Activated naive CD4-positive, alpha-beta T cell treated with anti-CD3 and anti-CD28 coated beads for 36 hours (primary cell): Measurements from ENCODE around the gene RTF2. TPM values are rescaled to one million over a fixed set of nuclear protein-coding genes. Genes with fewer than 3 reads are reported as not detected.

Experiments used
- CTCF ChIA-PET: fragments of 350-600 bp; sonication (Branson Sonifier 250); formaldehyde crosslinking; loops from one replicate; lab custom pipeline; 2021; ENCODE audit warnings: antibody characterized with exemption; lab: Charles Lee
- DNase-seq: peaks from one replicate; pipeline ENCODE4 v3.0.0-alpha.2; 2020
- H3K27ac Mint-ChIP-seq: one replicate; pipeline ENCODE4 v1.8.0; 2021; ENCODE audit warnings: mild to moderate bottlenecking, mixed read lengths
- H3K27me3 Mint-ChIP-seq: one replicate; pipeline ENCODE4 v1.8.0; 2021; ENCODE audit warnings: low read depth, mixed read lengths
- H3K36me3 Mint-ChIP-seq: one replicate; pipeline ENCODE4 v1.8.0; 2021; ENCODE audit warnings: low read depth, mixed read lengths
- H3K4me1 Mint-ChIP-seq: one replicate; pipeline ENCODE4 v1.8.0; 2021; ENCODE audit warnings: low read depth, mixed read lengths
- H3K4me3 Mint-ChIP-seq: one replicate; pipeline ENCODE4 v1.8.0; 2021; ENCODE audit warnings: mild to moderate bottlenecking, moderate library complexity, mixed read lengths
- H3K9me3 Mint-ChIP-seq: one replicate; pipeline ENCODE4 v1.8.0; 2021; ENCODE audit warnings: mixed read lengths
- intact Hi-C: fragments of 100-400 bp; cut with micrococcal nuclease; formaldehyde crosslinking; loops from one replicate; pipeline ENCODE4 v1.15.1; 2023
- total RNA-seq, 2 experiments: library from RNA; stranded (reverse); gene quantifications; one replicate each; pipeline ENCODE4 v1.2.3, GENCODE V29; 2021

RTF2 gene
- total RNA-seq, 2 experiments from 2014 or later: 76.8 to 82.9 TPM

DNA sequence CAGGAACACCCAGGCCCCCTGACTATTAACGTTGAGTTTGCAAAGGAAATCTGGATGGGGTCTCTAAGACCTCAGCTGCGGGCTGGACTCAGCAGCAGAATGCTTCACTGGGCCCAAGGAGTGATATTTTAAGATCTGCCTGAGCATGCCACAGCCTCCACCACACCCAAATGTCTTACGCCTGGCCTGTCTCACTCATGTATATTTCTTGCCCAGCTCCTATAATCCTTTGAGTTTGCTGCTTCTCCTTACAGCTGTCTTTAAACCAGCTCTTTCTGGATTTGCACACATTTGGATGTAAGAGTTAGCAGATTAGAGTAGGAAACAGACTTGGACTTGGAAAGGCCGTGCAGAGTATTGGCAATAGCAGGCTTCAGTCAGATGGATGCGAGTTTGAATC, 40.0 kb upstream of the RTF2 start:
- Mint-ChIP-seq H3K36me3 (peaks cover 6% of the 10 kb centered on the region), H3K27ac (peak overlapping the region; percentile 90), H3K27me3 (no peaks in the 10 kb centered on the region), H3K4me1 (peaks cover 58% of the 10 kb centered on the region), H3K4me3 (no peak overlapping the region), H3K9me3 (no peaks in the 10 kb centered on the region)
- CTCF ChIA-PET: interaction anchor here (0.8 to 1.2 kb wide), 2 partner anchors 11 to 16 kb away, joined by 3 read pairs; partner anchors contain the start of gene CASS4
- no peak for DNase-seq
- intact Hi-C loops: no loop called here

DNA sequence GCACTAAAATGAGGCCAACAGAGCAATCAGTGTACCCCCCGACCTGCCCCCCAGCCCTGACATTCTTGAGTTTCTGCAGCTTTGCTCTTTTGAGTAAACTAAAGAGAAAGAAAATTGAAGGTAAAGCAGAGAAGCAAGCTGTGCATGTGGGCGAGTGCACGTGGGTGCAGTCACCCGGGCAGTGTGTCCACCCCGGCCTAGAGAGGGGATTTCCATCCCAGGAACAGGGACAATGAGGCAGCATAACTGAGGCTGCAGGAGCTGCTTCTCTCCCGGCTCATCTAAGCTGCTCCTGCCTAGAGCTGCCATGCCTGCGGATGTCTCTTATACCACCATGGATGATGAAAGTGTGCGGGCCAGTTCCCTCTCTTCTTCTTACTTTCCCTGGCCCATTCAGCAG, 39.5 kb upstream of the RTF2 start:
- CTCF ChIA-PET: interaction anchor here (0.8 to 1.2 kb wide), 2 partner anchors 12 to 17 kb away, joined by 3 read pairs; partner anchors contain the start of gene CASS4
- Mint-ChIP-seq H3K27me3 (no peaks in the 10 kb centered on the region), H3K27ac (peak overlapping the region; percentile 90), H3K9me3 (no peaks in the 10 kb centered on the region), H3K4me3 (peak overlapping the region; percentile 72), H3K36me3 (peaks cover 6% of the 10 kb centered on the region), H3K4me1 (peaks cover 63% of the 10 kb centered on the region)
- no peak for DNase-seq
- intact Hi-C loops: loop anchor here (1.0 kb wide), 1 partner anchor 11 kb away; no protein-coding TSS in a partner anchor

DNA sequence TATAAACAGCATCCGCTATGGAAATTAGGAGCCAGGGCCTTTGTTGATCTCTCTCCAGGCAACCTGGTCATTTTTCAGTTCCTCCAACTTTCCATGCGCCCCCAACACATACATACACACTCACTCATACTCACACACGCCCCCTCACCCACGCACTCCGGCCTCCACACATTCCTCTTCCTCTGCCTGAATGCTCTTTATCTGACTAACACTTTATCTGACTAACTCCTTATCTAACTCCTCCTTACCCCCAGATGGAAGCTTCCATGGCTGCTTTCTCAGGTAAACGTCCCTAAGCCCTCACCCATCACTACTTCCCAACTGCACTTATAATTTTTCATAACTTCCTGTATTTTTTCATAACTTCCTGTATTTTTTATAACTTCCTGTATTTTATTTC, 38.9 kb upstream of the RTF2 start:
- peaks cover 65% of the 10 kb centered on the region for H3K4me1 Mint-ChIP-seq

DNA sequence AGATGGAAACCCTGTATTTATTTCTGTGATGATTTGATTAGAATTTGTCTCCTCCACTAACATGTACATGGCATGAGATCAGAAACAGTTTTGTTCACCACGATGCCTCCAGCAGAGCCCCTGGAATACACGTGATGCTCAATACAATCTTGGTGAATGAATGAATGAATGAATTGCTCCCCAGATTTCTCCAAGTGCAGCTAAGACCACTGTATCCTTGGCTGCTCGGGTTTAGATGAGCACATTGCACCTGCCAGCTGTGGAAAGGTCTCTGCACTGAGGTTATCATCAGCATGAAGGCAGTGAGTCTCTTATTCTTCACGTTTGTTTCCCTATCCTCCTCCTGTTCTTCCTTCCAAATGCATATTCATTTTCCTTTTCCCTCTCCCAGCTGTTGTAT, 38.5 kb upstream of the RTF2 start:
- no peaks in the 10 kb centered on the region for H3K9me3 Mint-ChIP-seq
- intact Hi-C loops: loop anchor here (1.0 kb wide), 2 partner anchors 8 to 10 kb away; no protein-coding TSS in a partner anchor
- CTCF ChIA-PET: interaction anchor here (0.6 to 1.1 kb wide), 2 partner anchors 12 to 35 kb away, joined by 3 to 4 read pairs; no protein-coding TSS in a partner anchor
- peaks cover 6% of the 10 kb centered on the region for H3K36me3 Mint-ChIP-seq
- H3K4me3 Mint-ChIP-seq: peak overlapping the region; percentile 72
- no peaks in the 10 kb centered on the region for H3K27me3 Mint-ChIP-seq
- H3K4me1 Mint-ChIP-seq: peaks cover 62% of the 10 kb centered on the region
- peak overlapping the region; percentile 90 for H3K27ac Mint-ChIP-seq
- no peak for DNase-seq

More for the DNA sequence above, 38.9 kb upstream of the RTF2 start:
- intact Hi-C loops: loop anchor here (1.0 kb wide), 1 partner anchor 11 kb away; no protein-coding TSS in a partner anchor
- H3K27ac Mint-ChIP-seq: peak overlapping the region; percentile 90
- DNase-seq: peak; percentile 65
- no peaks in the 10 kb centered on the region for H3K9me3 Mint-ChIP-seq
- H3K4me3 Mint-ChIP-seq: peak overlapping the region; percentile 72
- CTCF ChIA-PET: interaction anchor here (0.6 kb wide), 1 partner anchor 35 kb away, joined by 4 read pairs; no protein-coding TSS in a partner anchor
- H3K27me3 Mint-ChIP-seq: no peaks in the 10 kb centered on the region
- peaks cover 6% of the 10 kb centered on the region for H3K36me3 Mint-ChIP-seq

DNA sequence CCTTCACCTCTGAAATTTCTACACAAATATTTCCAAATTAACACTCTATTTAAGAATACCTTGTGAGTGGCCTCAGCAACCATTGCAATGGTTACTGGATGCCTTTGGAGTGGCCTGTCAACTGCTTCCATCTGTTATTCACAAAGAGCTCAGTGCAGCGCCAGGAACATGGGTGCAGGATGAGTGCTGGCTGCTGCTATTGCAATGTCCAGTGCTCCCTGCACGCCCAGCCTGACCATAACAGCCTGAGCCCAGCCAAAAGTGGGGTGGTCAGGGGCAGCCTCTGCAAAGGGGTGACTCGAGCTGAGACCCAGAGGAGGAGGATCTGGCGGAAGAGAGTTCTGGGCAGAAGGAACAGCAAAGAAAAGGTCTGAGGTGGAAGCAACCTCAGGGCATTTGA, 38.0 kb upstream of the RTF2 start:
- Mint-ChIP-seq H3K4me1 (peaks cover 61% of the 10 kb centered on the region), H3K27ac (peak overlapping the region; percentile 90), H3K9me3 (no peaks in the 10 kb centered on the region), H3K36me3 (peaks cover 6% of the 10 kb centered on the region), H3K27me3 (no peaks in the 10 kb centered on the region), H3K4me3 (peak overlapping the region; percentile 72)
- CTCF ChIA-PET: interaction anchor here (0.7 to 1.1 kb wide), 2 partner anchors 12 to 24 kb away, joined by 3 read pairs; no protein-coding TSS in a partner anchor
- intact Hi-C loops: loop anchor here (1.0 kb wide), 1 partner anchor 8 kb away; no protein-coding TSS in a partner anchor
- DNase-seq: no peak

DNA sequence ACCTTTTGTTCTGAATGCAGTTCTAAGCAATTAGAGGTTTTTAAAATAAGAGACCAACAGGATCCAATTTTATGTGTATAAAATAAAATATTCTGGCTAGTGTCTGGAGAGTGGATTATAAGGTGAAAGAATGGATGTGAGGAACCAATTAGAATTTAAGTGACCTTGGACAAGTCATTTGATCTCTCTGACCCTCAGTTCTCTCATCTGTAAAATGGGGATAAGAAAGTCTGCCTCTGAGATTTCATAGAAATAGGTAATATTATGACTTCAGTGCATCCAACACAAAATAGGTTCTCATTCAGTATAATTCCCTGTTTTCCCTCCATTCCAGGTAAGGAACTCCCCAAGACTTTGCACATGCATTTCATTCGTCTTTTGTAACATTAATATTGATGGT, 37.5 kb upstream of the RTF2 start:
- H3K9me3 Mint-ChIP-seq: no peaks in the 10 kb centered on the region
- no peak overlapping the region for H3K4me3 Mint-ChIP-seq
- H3K27me3 Mint-ChIP-seq: no peaks in the 10 kb centered on the region
- DNase-seq: no peak
- H3K4me1 Mint-ChIP-seq: peaks cover 61% of the 10 kb centered on the region
- CTCF ChIA-PET: interaction anchor here (0.7 to 1.1 kb wide), 2 partner anchors 13 to 23 kb away, joined by 3 read pairs; no protein-coding TSS in a partner anchor
- intact Hi-C loops: loop anchor here (1.0 kb wide), 1 partner anchor 9 kb away; no protein-coding TSS in a partner anchor
- H3K36me3 Mint-ChIP-seq: peaks cover 6% of the 10 kb centered on the region
- H3K27ac Mint-ChIP-seq: peak overlapping the region; percentile 90

DNA sequence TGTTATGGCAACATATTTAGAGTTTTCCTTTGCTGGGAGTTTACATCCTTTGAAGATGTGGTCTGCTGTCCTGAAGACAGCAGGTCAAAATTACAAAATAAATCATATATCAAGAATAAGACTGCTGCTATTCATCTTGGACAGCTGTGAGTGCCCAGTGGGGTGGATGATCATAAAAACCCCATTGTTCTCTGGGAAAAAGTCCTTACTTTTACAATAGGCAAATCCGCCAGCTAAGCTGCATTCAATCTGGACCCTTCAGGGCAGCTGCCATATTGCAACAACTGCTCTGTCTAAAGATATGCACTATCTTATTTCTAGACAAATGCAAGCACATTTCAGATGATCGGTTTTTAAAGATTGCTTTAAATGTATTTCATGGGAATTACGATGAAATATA, 37.0 kb upstream of the RTF2 start:
- Mint-ChIP-seq H3K36me3 (peaks cover 6% of the 10 kb centered on the region), H3K4me1 (peaks cover 61% of the 10 kb centered on the region), H3K9me3 (no peaks in the 10 kb centered on the region), H3K4me3 (no peak overlapping the region), H3K27me3 (no peaks in the 10 kb centered on the region), H3K27ac (no peak overlapping the region)
- DNase-seq: no peak
- intact Hi-C loops: no loop called here
- CTCF ChIA-PET: interaction anchor here (0.6 kb wide), 1 partner anchor 25 kb away, joined by 3 read pairs; no protein-coding TSS in a partner anchor

DNA sequence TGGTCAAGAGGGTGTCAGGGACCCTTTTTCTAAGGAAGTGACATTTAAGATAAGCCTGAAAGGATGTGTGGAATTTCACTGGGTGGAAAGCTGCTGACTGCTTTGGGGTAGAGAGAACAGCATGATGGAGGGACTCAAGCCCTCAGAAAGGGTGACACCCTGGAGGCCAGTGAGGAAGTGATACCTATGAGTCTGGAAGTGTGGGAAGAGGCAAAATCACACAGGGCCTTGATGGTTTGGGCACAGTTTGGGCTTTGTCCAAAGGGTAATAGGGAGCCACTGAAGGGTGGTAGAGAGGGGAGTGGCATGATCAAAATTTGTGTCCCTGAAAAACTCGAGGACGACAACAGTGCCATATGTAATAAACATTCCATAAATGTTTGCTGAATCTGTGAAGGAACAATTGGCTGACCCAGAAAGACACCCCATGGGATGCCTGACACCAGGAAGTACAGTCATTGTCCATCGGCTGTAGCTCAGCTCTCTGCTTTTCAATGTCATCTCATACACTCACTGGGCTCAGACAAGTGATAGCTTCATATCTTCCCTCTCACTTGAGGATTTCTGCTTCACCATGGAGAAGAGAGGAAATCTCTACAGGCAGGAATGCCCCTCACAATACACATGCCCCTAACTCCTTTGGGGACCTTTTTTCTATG, 35.1 kb upstream of the RTF2 start:
- H3K27ac Mint-ChIP-seq: peak overlapping the region; percentile 47
- no peaks in the 10 kb centered on the region for H3K27me3 Mint-ChIP-seq
- no peak overlapping the region for H3K4me3 Mint-ChIP-seq
- intact Hi-C loops: no loop called here
- H3K36me3 Mint-ChIP-seq: peaks cover 6% of the 10 kb centered on the region
- CTCF ChIA-PET: interaction anchor here (0.9 to 1.5 kb wide), 2 partner anchors 11 to 96 kb away, joined by 3 to 6 read pairs; no protein-coding TSS in a partner anchor
- DNase-seq: no peak
- H3K9me3 Mint-ChIP-seq: no peaks in the 10 kb centered on the region
- H3K4me1 Mint-ChIP-seq: peaks cover 51% of the 10 kb centered on the region

DNA sequence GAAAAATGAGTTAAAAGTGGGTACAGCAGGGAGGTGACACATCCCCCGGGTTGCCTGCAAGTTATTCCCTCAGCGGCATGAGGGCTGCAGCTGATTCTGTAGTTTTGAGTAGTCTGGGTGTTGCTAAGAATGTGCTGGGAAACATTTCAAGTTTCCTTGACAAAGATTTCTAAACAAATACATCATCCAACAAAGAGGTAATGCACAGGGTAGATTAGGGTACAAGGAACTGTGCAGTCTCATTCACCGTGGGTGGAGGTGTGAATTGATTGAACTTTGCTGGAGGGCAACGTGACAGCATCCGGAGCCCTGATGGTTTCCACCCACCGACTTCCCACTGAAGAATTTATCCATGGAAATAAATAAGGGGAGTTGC, 34.6 kb upstream of the RTF2 start:
- H3K4me1 Mint-ChIP-seq: peaks cover 49% of the 10 kb centered on the region
- intact Hi-C loops: no loop called here
- no peaks in the 10 kb centered on the region for H3K27me3 Mint-ChIP-seq
- peak; percentile 35 for DNase-seq
- H3K36me3 Mint-ChIP-seq: peaks cover 6% of the 10 kb centered on the region
- CTCF ChIA-PET: interaction anchor here (0.9 to 1.5 kb wide), 2 partner anchors 12 to 97 kb away, joined by 3 to 6 read pairs; no protein-coding TSS in a partner anchor
- H3K27ac Mint-ChIP-seq: no peak overlapping the region
- no peaks in the 10 kb centered on the region for H3K9me3 Mint-ChIP-seq
- no peak overlapping the region for H3K4me3 Mint-ChIP-seq

DNA sequence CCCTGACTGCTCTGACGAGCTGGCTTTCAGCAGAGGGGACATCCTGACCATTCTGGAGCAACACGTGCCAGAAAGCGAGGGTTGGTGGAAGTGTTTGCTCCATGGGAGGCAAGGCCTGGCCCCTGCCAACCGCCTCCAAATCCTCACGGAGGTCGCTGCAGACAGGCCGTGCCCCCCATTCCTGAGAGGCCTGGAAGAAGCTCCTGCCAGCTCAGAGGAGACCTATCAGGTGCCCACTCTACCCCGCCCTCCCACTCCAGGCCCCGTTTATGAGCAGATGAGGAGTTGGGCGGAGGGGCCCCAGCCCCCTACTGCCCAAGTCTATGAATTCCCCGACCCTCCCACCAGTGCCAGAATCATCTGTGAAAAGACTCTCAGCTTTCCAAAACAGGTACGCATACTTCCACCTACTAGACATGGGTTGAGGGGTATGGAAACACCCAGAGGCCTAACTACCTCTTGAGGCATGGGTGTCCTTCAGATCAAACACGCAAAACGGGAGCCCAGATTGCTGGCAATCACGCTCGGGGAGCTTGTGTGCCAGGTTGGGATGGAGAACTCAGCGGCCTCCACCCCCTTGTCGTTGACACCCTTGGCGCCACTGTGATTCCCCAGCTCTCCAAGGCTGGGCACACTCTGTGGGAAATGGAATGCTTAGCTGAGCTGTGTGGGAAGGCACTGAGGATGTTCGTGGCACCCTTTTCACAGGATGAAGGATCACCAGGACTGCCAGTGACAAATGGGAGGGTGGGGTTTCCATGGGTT, 31.0 kb upstream of the RTF2 start:
- Mint-ChIP-seq H3K36me3 (peaks cover 3% of the 10 kb centered on the region), H3K4me3 (no peak overlapping the region), H3K9me3 (no peaks in the 10 kb centered on the region), H3K27ac (no peak overlapping the region), H3K4me1 (peaks cover 49% of the 10 kb centered on the region), H3K27me3 (no peaks in the 10 kb centered on the region)
- CTCF ChIA-PET: no interaction called here
- DNase-seq: no peak
- intact Hi-C loops: no loop called here

DNA sequence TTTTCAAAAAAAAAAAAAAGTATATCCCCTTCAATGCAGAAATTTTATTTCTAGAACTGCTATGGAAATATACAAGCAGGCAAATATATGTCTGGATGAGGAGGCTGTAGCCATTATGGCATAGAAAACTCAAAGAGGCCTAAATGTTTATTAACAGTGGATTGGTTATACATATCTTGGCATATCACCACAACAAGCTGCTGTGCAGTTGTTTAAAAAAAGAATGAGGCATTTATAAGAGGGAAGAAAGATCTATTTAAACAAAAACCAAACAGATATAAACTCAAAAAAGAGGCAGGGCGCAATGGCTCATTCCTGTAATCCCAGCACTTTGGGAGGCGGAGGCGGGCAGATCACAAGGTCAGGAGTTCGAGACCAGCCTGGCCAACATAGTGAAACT, 30.1 kb upstream of the RTF2 start:
- intact Hi-C loops: no loop called here
- Mint-ChIP-seq H3K27me3 (no peaks in the 10 kb centered on the region), H3K36me3 (peaks cover 2% of the 10 kb centered on the region), H3K4me1 (peaks cover 50% of the 10 kb centered on the region), H3K27ac (no peak overlapping the region), H3K4me3 (no peak overlapping the region), H3K9me3 (no peaks in the 10 kb centered on the region)
- CTCF ChIA-PET: interaction anchor here (1.7 kb wide), 1 partner anchor 43 kb away, joined by 3 read pairs; no protein-coding TSS in a partner anchor
- DNase-seq: no peak
